ELF-1 (cell line): Measurements from ENCODE around the gene UNC79.
"Not testable (repeated sequence)": the region's sequence is repeated elsewhere in the genome, so short reads cannot be mapped to it uniquely, and the experiment has no call there.

Experiments
- DNase-seq: peaks from one replicate; pipeline ENCODE4 v3.0.0-alpha.2; 2016; ENCODE audit warnings: low read depth, low spot score

The UNC79 gene

DNA sequence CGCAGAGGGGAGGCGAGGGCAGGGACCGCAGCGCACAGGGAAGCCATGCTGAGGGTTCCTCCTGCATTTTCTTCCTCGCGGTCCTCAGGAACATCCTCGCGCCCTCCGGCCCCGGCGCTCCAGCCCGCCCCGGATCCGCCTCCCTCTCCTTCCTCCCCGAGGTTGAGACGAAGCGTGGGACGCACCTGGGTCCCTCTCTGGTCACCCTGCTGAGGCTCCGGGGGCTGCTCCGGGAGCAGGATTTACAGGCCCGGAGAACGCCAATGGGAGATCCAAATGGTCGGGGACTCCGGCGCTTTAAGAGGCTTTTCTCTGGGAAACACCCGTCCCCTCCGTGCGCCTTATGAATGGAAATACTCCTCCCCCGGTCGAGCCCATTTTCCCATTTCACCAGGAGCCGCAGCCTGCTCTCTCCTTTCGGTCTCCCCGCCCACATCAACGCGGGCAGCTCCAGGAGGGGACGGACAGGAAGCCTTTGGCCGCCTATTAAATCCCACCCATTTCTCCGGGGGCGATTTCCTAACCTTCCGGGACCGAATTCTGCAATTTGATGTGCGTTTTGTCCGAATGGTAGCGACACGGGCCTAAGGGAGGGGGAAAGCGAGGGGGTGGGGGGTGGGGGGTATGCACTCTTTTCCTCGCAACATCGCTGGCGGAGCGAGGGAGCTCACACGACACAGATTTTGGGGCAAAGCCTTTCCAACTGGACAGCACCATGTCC, at the start of gene UNC79:
TSS of gene UNC79 (plus strand) at position 625 of the 721 bp plus-strand sequence. CDS start at position 716, 91 bp downstream.
- DNase-seq: peak; percentile 76

DNA sequence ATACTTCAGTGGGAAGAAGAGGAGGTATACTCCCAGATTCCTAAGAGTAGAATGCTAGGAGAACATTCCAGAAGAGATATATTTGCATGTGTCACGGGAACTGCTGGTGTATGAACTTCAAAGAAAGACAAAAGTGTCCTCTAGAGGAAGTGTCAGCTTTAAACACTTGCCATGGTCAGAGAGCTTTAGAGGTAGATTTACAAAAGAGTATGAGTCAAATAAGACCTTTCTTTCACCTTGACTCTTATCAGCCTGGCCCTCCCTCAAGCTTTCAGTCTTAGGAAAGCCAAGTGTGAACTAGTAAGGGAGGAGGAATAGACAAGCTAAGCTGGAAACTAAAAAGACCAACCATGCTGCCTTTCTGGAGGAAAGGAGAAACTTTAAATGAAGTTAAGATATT, 49.1 kb upstream of the UNC79 start:
- no peak for DNase-seq

DNA sequence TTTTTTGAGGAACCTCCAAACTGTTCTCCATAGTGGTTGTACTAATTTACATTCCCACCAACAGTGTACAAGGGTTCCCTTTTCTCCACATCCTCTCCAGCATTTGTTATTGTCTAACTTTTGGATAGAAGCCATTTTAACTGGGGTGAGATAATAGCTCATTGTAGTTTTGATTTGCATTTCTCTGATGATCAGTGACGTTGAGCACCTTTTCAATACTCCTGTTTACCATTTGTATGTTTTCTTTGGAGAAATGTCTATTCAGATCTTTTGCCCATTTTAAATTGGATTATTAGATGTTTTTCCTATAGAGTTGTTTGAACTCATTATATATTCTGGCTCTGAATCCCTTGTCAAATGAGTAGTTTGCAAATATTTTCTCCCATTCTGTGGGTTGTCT, 46.5 kb upstream of the UNC79 start:
- not testable (repeated sequence) for DNase-seq

DNA sequence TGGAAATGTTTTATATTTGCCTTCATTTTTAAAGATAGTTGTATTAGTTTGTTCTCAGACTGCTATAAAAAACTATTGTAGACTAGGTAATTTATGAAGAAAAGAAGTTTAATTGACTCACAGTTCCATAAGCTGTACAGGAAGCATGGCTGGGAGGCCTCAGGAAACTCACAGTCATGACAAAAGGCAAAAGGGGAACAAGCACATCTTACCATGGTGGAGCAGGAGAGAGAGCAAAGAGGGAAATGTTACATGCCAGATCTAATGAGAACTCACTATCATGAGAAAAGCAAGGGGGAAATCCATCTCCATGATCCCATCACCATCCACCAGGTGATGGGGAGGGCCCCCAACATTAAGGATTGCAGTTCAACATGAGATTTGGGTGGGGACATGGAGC, 35.5 kb upstream of the UNC79 start:
- DNase-seq: no peak

DNA sequence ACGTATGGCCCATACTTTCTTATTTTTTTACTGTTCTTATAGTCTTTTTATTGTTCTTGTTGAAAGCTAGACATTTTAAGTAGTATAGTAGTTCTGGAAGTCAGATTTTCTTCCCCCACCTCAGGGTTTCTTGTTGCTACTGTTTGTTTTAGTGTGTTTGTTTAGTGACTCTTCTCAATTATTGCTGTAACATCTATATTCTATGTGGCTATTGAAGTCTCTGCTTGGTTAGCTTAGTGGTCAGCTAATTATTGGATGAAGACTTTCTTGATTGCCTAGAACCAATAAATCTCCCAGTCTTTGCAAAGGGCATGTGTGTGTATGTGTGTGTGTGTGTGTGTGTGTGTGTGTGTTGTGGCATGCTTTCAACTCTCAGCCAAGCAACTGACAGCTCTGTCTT, 34.3 kb upstream of the UNC79 start:
- DNase-seq: no peak

- DNase-seq: no peak
These were observed 32.2 kb upstream of the UNC79 start for GRCh38 chr14:93398491-93398890.

DNA sequence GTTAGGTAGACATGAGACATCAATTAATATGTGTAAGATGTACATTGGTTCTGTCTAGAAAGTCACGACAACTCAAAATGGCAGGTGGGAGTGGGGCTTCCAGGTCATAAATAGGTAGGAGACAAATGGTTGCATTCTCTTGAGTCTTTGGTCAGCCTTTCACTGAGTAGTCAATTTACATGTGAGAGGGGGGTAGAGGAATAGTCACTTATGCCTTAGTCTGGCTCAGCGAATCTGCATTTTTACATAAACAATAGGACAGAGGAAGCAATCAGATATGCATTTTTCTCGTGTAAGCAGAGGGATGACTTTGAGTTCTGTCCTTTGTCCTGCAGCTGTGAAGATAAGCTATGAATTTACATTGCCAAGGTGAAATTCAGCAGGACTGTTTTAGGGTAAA, 27.8 kb upstream of the UNC79 start:
- DNase-seq: no peak

DNA sequence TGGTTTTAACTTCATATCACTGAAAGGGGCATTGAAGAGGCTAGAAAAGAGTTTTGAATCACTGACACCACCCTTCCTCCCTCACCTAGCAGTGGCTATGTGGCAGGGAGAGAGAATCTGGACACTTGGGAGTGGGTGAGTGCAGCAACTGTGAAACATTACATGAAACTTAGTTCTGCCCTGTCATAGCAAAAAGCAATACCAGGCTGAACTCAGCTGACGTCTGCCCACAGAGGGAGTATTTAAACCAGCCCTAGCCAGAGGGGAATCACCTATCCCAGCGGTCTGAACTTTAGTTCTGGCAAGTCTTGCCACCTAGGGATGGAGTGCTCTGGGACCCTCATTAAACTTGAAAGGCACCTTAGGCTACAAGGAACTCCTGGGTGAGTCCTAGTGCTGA, 20.7 kb upstream of the UNC79 start:
- DNase-seq: no peak

DNA sequence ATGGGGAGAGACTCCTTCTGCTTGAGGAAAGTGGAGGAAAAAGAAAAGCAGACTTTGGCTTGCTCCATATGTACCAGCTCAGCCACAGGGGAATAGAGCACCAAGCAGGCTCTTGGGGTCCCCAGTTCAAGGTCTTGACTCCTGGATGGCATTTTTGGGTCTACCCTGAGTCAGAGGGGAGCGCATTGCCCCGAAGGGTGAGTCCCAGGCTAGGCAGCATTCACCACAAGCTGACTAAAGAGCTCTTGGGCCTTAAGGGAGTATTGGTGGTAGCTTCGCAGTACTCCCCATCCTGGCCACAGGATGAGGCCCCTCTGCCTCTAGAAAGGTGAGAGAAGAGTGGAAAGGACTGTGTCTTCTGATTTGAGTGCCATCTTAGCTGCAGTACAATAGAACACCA, 19.8 kb upstream of the UNC79 start:
- no peak for DNase-seq

DNA sequence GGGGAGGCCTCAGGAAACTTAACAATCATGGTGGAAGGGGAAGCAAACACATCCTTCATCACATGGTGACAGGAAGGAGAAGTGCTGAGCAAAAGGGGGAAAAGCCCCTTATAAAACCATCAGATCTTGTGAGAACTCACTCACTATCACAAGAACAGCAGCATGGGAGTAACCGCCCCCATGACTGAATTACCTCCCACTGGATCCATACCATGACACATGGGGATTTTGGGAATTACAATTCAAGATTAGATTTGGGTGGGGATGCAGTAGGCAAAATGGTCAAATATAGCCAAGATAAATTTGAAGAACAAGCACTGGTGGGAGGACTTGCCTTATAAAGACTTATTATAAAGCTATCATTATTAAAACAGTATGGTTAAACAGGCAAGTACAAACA, 5.6 kb upstream of the UNC79 start:
- DNase-seq: not testable (repeated sequence)

DNA sequence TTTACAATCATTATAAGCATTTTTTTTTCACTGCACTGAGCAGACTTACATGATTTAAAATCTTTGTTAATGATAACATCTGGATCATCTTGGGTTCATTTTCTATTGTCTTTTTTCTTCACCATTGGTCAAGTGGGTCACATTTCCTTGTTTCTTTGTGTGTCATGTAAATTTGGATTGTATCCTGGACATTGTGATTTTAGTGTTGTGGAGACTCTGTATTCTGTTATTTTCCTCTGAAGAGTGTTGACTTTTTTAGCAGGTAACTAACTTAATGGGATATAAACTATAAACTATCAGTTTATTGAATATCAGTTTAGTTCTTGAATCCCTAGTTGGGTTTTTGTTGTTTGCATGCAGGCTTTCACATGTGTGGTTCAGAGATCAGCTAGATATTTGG, 4.0 kb upstream of the UNC79 start:
- no peak for DNase-seq

DNA sequence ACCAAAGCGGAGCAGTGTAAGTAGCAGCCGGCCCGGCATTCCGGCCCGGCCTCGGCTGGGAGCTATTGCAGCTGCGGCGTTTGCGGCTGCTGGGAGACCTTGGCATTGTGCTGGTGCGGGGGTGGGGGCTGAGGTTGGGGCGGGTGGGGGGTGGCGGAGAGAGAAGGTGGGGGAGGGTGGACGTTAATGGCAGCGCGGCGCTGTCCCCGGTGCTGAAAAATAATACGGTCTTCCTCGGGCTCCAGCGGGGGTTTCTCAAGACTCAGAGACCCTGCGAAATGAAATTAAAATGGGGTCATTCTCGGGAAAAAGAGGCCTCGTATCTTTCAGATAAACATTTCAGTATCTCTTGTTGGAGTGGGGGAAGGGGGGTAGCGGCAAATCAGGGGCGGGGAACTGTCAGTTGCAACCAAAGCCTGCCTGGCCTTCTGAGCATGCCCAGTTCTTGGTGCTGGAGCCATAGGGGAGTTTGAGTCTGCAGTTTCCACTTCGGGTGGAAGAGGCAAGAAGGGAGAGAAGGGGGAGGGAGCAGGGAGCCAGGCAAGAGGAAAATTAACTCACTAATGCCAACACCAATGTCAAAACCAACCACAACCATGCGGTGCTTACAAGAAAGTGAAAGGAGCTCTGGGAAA, 414 bp downstream of the UNC79 start:
- DNase-seq: peak; percentile 37

- no peak for DNase-seq
These were observed 23.5 kb downstream of the UNC79 start for GRCh38 chr14:93454224-93454623.

DNA sequence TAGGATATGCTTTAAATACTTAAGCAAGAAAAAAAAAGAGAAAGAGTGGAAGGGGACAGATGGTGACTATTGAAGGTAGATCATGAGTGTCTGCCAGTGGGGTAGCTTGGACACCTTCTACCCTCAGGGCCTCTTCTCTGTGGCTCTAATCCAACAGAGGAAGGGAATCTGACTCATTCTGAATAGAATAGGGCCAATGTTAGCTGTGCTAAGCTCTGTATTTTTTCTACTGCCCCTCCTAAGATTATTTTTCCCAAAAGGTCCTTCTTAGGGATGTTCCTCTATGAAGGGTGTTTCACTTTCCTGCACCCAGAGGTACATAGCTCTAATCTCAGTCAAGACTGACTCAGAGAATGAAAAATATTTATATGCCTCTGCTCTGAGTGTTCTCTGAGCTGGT, 25.6 kb downstream of the UNC79 start:
- DNase-seq: no peak

- DNase-seq: no peak
These were observed 27.5 kb downstream of the UNC79 start for GRCh38 chr14:93458234-93458633.

- DNase-seq: no peak
These were observed 31.7 kb downstream of the UNC79 start for GRCh38 chr14:93462479-93462878.

DNA sequence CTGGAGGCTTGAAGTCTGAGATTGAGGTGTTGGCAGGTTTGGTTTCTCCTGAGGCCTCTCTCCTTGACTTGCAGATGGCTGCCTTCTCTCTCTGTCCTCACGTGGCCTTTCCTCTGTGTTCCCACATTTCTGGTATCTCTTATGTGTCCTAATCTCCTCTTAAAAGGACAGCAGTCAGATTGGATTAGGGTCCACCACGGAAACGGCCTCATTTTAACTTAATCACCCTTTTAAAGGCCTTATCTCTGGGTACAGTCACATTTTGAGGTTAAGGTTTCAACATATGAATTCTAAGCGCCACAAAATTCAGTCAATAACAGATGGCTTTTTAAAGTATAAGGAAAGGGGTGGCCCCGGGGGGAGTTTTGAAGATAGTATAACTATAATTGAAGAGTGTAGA, 33.5 kb downstream of the UNC79 start:
- DNase-seq: no peak

DNA sequence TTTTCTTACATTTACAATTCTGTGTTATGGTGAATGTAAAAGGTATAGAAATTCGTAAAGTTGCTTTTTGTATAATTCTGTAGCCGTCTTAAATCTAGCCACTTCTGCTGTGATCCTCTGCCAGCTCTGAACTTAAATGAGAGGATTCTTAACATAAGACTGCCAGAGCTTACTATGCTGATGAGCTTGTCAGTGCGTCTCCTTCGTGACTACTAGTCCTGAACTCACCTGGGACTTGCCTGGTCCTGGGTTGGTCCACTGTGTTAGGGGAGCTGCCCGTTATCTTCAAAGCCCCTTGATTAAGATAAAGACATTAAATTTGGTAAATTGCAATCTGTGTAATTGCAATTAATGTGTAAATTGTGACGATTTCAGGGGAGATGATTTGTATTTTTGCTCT, 44.7 kb downstream of the UNC79 start:
- no peak for DNase-seq

GRCh38 chr14:93476305-93476704, 45.6 kb downstream of the UNC79 start:
- DNase-seq: no peak

- DNase-seq: not testable (repeated sequence)
These were observed 48.3 kb downstream of the UNC79 start for GRCh38 chr14:93479074-93479473.

GRCh38 chr14:93480867-93481266, 50.1 kb downstream of the UNC79 start:
- DNase-seq: no peak

GRCh38 chr14:93481758-93482157, 51.0 kb downstream of the UNC79 start:
- DNase-seq: no peak

GRCh38 chr14:93490001-93490400, 59.3 kb downstream of the UNC79 start:
- peak; percentile 31 for DNase-seq

- DNase-seq: no peak
These were observed 62.3 kb downstream of the UNC79 start for GRCh38 chr14:93493054-93493453.
